Activated CD8-positive, alpha-beta T cell treated with anti-CD3 and anti-CD28 coated beads, Interleukin-2, amount 10 ng/mL, durations not matched to agents 7 days and 5 days (primary cell): ENCODE data around the gene SLC45A3. TPM values are rescaled to one million over a fixed set of nuclear protein-coding genes. Genes with fewer than 3 reads are reported as not detected.
A peak's percentile ranks its signal among the peaks of the same experiment; 100 is the strongest.
"Not testable (repeated sequence)": the region's sequence is repeated elsewhere in the genome, so short reads cannot be mapped to it uniquely, and the experiment has no call there.

Experiments used
- ATAC-seq: fragments of 150-1000 bp; cut with Tn5 transposase; one replicate; pipeline ENCODE4 v1.10.0; 2021; ENCODE audit warnings: moderate library complexity
- CTCF ChIA-PET: fragments of 350-600 bp; sonication (Branson Sonifier 250); formaldehyde crosslinking; loops from one replicate; lab custom pipeline; 2021; ENCODE audit warnings: antibody characterized with exemption; lab: Charles Lee
- POLR2A ChIA-PET: fragments of 350-600 bp; sonication (Branson Sonifier 250); formaldehyde crosslinking; loops from one replicate; lab custom pipeline; 2021; ENCODE audit warnings: antibody characterized with exemption; lab: Charles Lee
- DNase-seq: peaks from one replicate; pipeline ENCODE4 v3.0.0-alpha.2; 2020
- H3K27ac Mint-ChIP-seq: one replicate; pipeline ENCODE4 v1.8.0; 2021; ENCODE audit warnings: mild to moderate bottlenecking, mixed read lengths
- H3K27me3 Mint-ChIP-seq: one replicate; pipeline ENCODE4 v1.8.0; 2021; ENCODE audit warnings: low read depth, mixed read lengths
- H3K36me3 Mint-ChIP-seq: one replicate; pipeline ENCODE4 v1.8.0; 2021; ENCODE audit warnings: low read depth, mixed read lengths
- H3K4me1 Mint-ChIP-seq: one replicate; pipeline ENCODE4 v1.8.0; 2021; ENCODE audit warnings: low read depth, mixed read lengths
- H3K4me3 Mint-ChIP-seq: one replicate; pipeline ENCODE4 v1.8.0; 2021; ENCODE audit warnings: mild to moderate bottlenecking, mixed read lengths
- H3K9me3 Mint-ChIP-seq: one replicate; pipeline ENCODE4 v1.8.0; 2022; ENCODE audit warnings: mixed read lengths; ENCODE audit not compliant: insufficient read depth
- total RNA-seq, 2 experiments: library from RNA; stranded (reverse); gene quantifications; one replicate each; pipeline ENCODE4 v1.2.3, GENCODE V29; 2021

SLC45A3 gene
- total RNA-seq, 2 experiments from 2014 or later: 0.18 to 0.21 TPM

DNA sequence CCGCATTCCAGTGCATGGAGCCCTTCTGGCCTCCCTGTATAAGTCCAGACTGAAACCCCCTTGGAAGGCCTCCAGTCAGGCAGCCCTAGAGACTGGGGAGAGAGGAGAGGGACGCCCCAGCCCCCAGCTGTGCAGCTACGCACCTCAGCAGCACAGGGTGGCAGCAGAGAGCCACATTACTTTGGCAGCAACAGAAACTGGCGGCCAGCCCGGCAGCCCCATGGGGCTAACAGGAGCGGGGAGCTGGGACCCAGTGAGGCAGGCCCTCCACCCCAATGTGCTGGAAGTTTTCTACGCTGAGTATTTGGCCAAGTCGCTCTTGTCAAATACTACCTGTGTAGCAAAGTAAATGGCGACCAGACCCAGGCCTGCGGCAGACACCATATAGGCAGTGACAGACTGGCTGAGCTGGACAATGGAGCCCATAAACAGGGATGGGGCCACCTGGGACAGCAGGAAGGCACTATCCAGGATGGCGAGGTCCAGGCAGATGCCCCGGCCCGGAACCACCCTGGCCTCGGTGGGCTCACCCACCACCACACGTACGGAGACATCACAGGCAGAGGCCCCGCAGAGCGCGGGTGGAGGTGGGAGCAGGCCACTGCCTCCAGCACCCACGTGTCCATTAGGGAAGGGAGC is 21.2 kb downstream of the SLC45A3 start:
- CTCF ChIA-PET: interaction anchor here (0.7 to 10.5 kb wide), 65 partner anchors 10 to 447 kb away, joined by 3 to 444 read pairs (median 7); partner anchors contain the start of genes ELK4, RAB29 and SLC45A3
- Mint-ChIP-seq H3K9me3 (no peaks in the 10 kb centered on the region), H3K36me3 (no peaks in the 10 kb centered on the region), H3K27ac (no peak overlapping the region), H3K27me3 (peaks cover 5% of the 10 kb centered on the region), H3K4me1 (no peaks in the 10 kb centered on the region), H3K4me3 (no peak overlapping the region)
- ATAC-seq (peak; percentile 93), DNase-seq (peak; percentile 82)
- POLR2A ChIA-PET: interaction anchor here (0.6 to 5.8 kb wide), 6 partner anchors 13 to 1171 kb away, joined by 3 to 33 read pairs (median 3); partner anchors contain the start of gene ELK4

DNA sequence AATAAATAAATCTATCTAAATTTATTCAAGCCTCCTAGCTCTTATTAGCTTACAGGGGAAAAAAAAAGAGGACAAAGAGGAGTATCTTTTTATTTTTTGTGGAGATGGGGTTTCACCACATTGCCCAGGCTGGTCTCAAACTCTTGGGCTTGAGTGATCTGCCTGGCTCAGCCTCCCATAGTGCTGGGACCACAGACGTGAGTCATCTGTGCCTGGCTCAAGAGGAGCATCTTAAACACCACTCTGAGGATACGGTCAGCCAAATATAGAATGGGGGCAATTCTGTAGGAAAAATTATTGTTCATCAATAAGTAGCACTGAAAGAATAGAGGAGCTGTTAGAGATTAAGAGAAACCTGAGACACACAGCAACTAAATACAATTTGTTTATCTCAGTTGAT is 24.1 kb downstream of the SLC45A3 start:
- Mint-ChIP-seq H3K4me1 (no peaks in the 10 kb centered on the region), H3K27me3 (peaks cover 5% of the 10 kb centered on the region), H3K36me3 (no peaks in the 10 kb centered on the region), H3K27ac (no peak overlapping the region), H3K4me3 (no peak overlapping the region), H3K9me3 (no peaks in the 10 kb centered on the region)
- ATAC-seq: no peak
- CTCF ChIA-PET: interaction anchor here (0.8 to 10.5 kb wide), 20 partner anchors 11 to 321 kb away, joined by 3 to 444 read pairs (median 30); partner anchors contain the start of genes ELK4 and RAB29
- POLR2A ChIA-PET: interaction anchor here (1.0 to 5.8 kb wide), 2 partner anchors 24 to 64 kb away, joined by 3 to 33 read pairs; partner anchors contain the start of gene ELK4
- no peak for DNase-seq

DNA sequence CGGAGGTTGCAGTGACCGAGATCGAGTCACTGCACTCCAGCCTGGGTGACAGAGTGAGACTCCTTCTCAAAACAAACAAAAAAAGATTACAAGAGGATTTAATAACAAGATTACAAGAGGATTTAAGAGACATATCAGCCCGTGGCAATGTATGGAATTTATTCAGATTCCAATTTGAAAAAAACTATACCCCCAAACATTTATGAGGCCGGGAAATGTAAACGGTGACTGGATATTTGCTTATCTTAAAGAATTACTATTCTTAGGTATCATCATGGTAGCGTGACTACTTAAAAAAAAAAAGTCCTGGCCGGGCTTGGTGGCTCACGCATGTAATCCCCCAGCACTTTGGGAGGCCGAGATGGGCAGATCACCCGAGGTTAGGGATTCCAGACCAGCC is 27.3 kb downstream of the SLC45A3 start:
- Mint-ChIP-seq H3K36me3 (no peaks in the 10 kb centered on the region), H3K4me3 (no peak overlapping the region), H3K9me3 (no peaks in the 10 kb centered on the region), H3K27ac (no peak overlapping the region), H3K4me1 (no peaks in the 10 kb centered on the region), H3K27me3 (peaks cover 5% of the 10 kb centered on the region)
- POLR2A ChIA-PET: interaction anchor here (0.6 kb wide), 1 partner anchor 39 kb away, joined by 3 read pairs; no protein-coding TSS in a partner anchor
- DNase-seq (no peak), ATAC-seq (no peak)
- CTCF ChIA-PET: interaction anchor here (1.1 to 10.5 kb wide), 2 partner anchors 21 to 61 kb away, joined by 3 to 444 read pairs; no protein-coding TSS in a partner anchor

DNA sequence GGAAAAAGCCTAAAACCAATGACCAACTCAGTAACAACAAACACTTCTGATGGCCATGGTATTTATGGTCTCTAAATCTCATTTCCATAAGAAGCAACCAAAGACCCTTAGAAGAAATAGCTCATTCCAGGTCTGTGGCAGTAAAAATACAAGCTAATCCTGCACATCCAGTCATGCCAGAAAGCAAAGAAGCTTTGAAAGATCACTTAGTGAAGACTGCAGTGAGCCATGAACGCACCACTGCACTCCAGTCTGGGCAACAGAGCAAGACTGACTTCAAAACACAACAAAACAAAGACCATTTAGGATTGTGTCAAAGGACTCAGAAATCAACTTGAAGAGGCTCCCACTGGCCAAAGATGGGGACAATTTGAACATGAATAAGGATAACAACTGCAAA is 30.1 kb downstream of the SLC45A3 start:
- ChIA-PET POLR2A (no interaction called here), CTCF (interaction anchor here (0.7 to 3.2 kb wide), 6 partner anchors 8 to 126 kb away, joined by 3 to 23 read pairs (median 4); no protein-coding TSS in a partner anchor)
- DNase-seq (no peak), ATAC-seq (no peak)
- H3K27me3 Mint-ChIP-seq: peaks cover 4% of the 10 kb centered on the region
- H3K9me3 Mint-ChIP-seq: no peaks in the 10 kb centered on the region
- H3K36me3 Mint-ChIP-seq: no peaks in the 10 kb centered on the region
- H3K4me3 Mint-ChIP-seq: no peak overlapping the region
- H3K27ac Mint-ChIP-seq: no peak overlapping the region
- H3K4me1 Mint-ChIP-seq: no peaks in the 10 kb centered on the region

DNA sequence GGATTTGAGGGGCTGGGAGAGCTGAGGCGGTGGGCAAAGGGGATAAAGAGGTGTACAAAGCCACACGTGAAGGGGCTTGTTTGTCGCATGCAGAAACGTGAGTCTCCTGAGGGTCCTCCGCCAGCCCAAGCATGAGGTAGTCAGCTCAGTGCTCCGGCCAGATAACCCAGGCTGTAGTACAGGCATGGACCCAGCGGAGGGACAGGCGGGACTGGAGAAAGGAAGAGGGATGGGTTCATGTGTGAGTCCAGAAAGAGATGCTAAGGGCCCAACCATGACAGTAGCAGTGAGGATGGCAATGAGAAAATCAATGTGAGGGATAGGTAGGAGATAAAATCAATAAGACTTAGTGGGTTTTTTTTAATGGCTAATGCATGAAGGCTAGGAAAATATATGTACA is 34.8 kb downstream of the SLC45A3 start:
- CTCF ChIA-PET: interaction anchor here (1.6 to 3.4 kb wide), 3 partner anchors 12 to 117 kb away, joined by 3 to 34 read pairs (median 19); no protein-coding TSS in a partner anchor

DNA sequence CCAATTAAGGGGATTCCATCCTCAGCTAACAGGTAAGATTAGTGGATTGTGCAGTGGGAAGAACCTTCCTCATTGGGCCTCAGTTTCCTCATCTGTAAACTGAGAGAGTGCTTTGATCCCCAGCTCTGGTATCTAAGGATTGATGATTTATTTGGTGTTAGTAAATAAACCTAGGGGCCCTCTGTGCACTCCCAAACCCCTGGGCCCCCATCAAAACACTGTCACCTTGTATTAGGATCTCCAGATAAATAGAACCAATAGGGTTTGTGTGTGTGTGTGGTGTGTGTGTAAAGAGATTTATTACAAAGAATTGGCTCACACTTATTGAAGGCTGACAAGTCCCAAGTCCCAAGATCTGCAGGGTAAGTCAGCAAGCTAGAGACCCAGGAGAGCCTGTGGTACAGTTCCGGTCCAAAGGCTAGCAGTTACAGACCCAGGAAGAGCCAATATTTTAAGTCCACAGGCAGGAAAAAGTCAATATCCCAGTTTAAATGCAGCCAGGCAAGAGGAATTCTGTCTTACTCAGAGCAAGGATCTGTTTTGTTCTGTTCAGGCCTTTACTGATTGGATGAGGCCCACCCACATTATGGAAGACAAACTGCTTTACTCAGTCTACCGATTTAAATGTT is 37.5 kb downstream of the SLC45A3 start:
- Mint-ChIP-seq H3K27me3 (peaks cover 22% of the 10 kb centered on the region), H3K4me1 (no peaks in the 10 kb centered on the region), H3K4me3 (no peak overlapping the region), H3K9me3 (no peaks in the 10 kb centered on the region), H3K36me3 (no peaks in the 10 kb centered on the region), H3K27ac (no peak overlapping the region)
- ChIA-PET CTCF (interaction anchor here (1.3 to 4.3 kb wide), 4 partner anchors 10 to 114 kb away, joined by 4 to 19 read pairs (median 10); partner anchors contain the start of gene ELK4), POLR2A (no interaction called here)
- no peak for ATAC-seq
- DNase-seq: no peak

More for the DNA sequence above, 34.8 kb downstream of the SLC45A3 start:
- DNase-seq (no peak), ATAC-seq (no peak)
- Mint-ChIP-seq H3K36me3 (no peaks in the 10 kb centered on the region), H3K27me3 (peaks cover 7% of the 10 kb centered on the region), H3K9me3 (no peaks in the 10 kb centered on the region), H3K4me3 (no peak overlapping the region), H3K27ac (no peak overlapping the region), H3K4me1 (no peaks in the 10 kb centered on the region)
- POLR2A ChIA-PET: interaction anchor here (0.8 to 1.5 kb wide), 2 partner anchors 44 to 53 kb away, joined by 3 read pairs; no protein-coding TSS in a partner anchor

DNA sequence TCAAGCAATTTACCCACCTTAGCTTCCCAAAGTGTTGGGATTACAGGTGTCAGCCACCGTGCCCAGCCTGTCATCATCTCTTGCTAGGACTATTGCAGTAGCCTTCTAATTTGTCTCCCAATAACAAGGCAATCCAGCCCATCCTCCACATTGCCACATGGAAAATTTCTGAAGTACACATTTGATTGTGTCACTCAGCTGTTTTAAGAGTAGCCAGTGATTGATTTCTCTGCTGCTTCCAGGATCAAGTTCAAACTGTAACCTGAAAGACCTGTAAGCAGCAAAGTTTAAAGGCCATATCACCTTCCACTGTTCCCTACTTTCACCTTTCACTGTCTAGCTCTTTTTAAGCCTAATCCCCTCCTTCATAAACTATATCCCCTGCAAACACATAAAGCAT is 40.7 kb downstream of the SLC45A3 start:
- ATAC-seq: no peak
- no peak for DNase-seq
- Mint-ChIP-seq H3K36me3 (no peaks in the 10 kb centered on the region), H3K27ac (no peak overlapping the region), H3K4me1 (peaks cover 5% of the 10 kb centered on the region), H3K4me3 (no peak overlapping the region), H3K27me3 (peaks cover 21% of the 10 kb centered on the region), H3K9me3 (no peaks in the 10 kb centered on the region)
- POLR2A ChIA-PET: no interaction called here
- CTCF ChIA-PET: interaction anchor here (0.6 to 3.2 kb wide), 3 partner anchors 18 to 71 kb away, joined by 3 to 25 read pairs (median 14); no protein-coding TSS in a partner anchor

DNA sequence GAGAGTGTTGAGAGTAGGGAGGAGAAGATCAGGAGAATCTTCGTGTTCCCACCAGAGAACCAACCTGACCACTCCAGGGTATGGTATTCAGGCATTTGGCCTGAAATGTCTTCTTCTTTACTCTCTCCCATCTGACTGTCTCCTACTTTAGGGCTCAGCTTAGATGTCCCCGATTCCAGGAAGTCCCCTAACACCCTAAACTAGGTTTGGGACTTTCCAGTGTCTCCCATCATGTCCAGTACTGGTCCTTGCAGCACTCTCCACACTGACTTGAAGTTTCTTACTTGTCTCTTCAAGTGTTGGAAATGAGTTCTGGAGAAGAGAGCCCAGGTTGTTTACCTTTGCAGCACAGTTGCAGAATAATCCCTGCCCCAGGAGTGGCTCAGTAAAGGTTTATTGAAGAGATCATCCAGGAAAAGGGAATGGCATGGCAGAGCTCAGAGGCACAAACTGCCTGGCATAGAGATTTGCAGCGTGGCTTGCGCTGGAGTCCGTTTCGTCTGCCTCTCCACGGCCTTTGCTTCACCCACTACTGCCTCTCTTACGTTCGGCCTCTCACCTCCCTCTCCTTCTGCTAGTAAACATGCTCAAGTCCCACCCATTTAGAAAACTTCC is 42.3 kb downstream of the SLC45A3 start:
- peaks cover 7% of the 10 kb centered on the region for H3K4me1 Mint-ChIP-seq
- H3K36me3 Mint-ChIP-seq: no peaks in the 10 kb centered on the region
- no peaks in the 10 kb centered on the region for H3K9me3 Mint-ChIP-seq

DNA sequence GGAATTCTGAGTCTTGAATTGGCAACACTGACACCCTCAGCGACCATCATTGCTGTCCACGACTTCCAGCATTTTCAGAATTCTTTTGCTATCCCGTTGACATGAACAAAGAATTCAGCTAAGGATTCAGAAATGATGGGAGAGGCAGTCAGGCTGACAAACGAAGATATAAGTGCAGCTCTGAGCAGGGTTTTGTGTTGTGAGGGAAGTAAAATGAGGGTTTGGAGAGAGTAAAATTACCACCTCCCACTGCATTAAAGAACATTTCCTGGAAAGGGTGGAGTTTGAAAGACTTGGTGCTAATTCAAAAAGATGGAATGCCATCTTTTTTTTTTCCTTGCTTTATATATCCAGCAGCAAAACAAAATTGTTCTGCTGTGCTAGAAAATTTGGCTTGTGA is 43.6 kb downstream of the SLC45A3 start:
- no peak overlapping the region for H3K4me3 Mint-ChIP-seq
- H3K27ac Mint-ChIP-seq: no peak overlapping the region
- ChIA-PET CTCF (interaction anchor here (0.7 to 9.9 kb wide), 8 partner anchors 21 to 146 kb away, joined by 3 to 138 read pairs (median 4); no protein-coding TSS in a partner anchor), POLR2A (interaction anchor here (0.7 to 1.8 kb wide), 4 partner anchors 44 to 317 kb away, joined by 3 to 7 read pairs (median 4); no protein-coding TSS in a partner anchor)
- H3K9me3 Mint-ChIP-seq: no peaks in the 10 kb centered on the region
- H3K4me1 Mint-ChIP-seq: peaks cover 15% of the 10 kb centered on the region
- DNase-seq (no peak), ATAC-seq (no peak)
- peaks cover 21% of the 10 kb centered on the region for H3K27me3 Mint-ChIP-seq
- H3K36me3 Mint-ChIP-seq: no peaks in the 10 kb centered on the region

More for the DNA sequence above, 42.3 kb downstream of the SLC45A3 start:
- POLR2A ChIA-PET: interaction anchor here (1.8 kb wide), 1 partner anchor 46 kb away, joined by 4 read pairs; no protein-coding TSS in a partner anchor
- Mint-ChIP-seq H3K4me3 (no peak overlapping the region), H3K27ac (no peak overlapping the region), H3K27me3 (peaks cover 21% of the 10 kb centered on the region)
- DNase-seq (no peak), ATAC-seq (no peak)
- CTCF ChIA-PET: interaction anchor here (0.7 to 9.9 kb wide), 4 partner anchors 19 to 504 kb away, joined by 3 to 138 read pairs (median 8); no protein-coding TSS in a partner anchor

DNA sequence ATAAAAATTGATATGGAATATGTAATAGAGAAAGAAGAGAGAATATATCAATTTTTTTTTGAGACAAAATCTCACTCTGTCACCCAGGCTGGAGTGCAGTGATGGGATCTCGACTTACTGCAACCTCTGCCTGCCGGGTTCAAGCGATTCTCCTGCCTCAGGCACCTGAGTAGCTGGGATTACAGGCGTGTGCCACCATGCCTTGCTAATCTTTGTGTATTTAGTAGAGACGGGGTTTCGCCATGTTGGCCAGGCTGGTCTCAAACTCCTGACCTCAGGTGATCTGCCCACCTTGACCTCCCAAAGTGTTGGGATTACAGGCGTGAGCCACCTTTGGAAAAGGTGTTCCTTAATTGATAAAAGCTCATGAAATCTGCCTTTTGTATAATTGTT is 44.2 kb downstream of the SLC45A3 start:
- H3K9me3 Mint-ChIP-seq, H3K4me3 Mint-ChIP-seq, H3K27ac Mint-ChIP-seq, ATAC-seq, DNase-seq, H3K36me3 Mint-ChIP-seq: not testable (repeated sequence)
- peaks cover 15% of the 10 kb centered on the region for H3K4me1 Mint-ChIP-seq
- H3K27me3 Mint-ChIP-seq: peaks cover 20% of the 10 kb centered on the region
- CTCF ChIA-PET: interaction anchor here (1.0 to 9.9 kb wide), 8 partner anchors 21 to 151 kb away, joined by 3 to 138 read pairs (median 4); no protein-coding TSS in a partner anchor
- POLR2A ChIA-PET: interaction anchor here (0.6 to 1.8 kb wide), 6 partner anchors 44 to 316 kb away, joined by 3 to 7 read pairs (median 4); no protein-coding TSS in a partner anchor
